ENCODE measurements around the gene KCNH6.

The KCNH6 gene

GRCh38 chr17:63488851-63489250 lies 34.3 kb upstream of the KCNH6 start:
- no peaks in the 10 kb centered on the region for H3K4me1 ChIP-seq (ENCODE audit: control insufficient read depth in 2 of 2, insufficient read depth in 2 of 2, low read length in 2 of 2)

GRCh38 chr17:63489291-63489690 lies 33.9 kb upstream of the KCNH6 start:
- no peak overlapping the region for H3K4me3 ChIP-seq (ENCODE audit: low read length in 2 of 2)
- H3K36me3 ChIP-seq (ENCODE audit: control insufficient read depth in 2 of 2, insufficient read depth in 2 of 2, low read length in 2 of 2) = peaks cover 0 to 21% of the 10 kb centered on the region in 2 donors
- no peaks in the 10 kb centered on the region for H3K9me3 ChIP-seq (ENCODE audit: control insufficient read depth in 2 of 2, low read length in 2 of 2)
- no peaks in the 10 kb centered on the region for H3K4me1 ChIP-seq (ENCODE audit: control insufficient read depth in 2 of 2, insufficient read depth in 2 of 2, low read length in 2 of 2)
- H3K9ac ChIP-seq (ENCODE audit: low read depth in 1 of 2, low read length in 2 of 2) = no peak overlapping the region
- H3K27ac ChIP-seq (ENCODE audit: low read depth in 2 of 2, low read length in 2 of 2) = no peak overlapping the region
- no peaks in the 10 kb centered on the region for H3K27me3 ChIP-seq (ENCODE audit: control insufficient read depth in 2 of 2, insufficient read depth in 2 of 2, low read length in 2 of 2)

More at GRCh38 chr17:63488851-63489250, 34.3 kb upstream of the KCNH6 start:
- no peak overlapping the region for H3K27ac ChIP-seq (ENCODE audit: low read depth in 2 of 2, low read length in 2 of 2)
- H3K4me3 ChIP-seq (ENCODE audit: low read length in 2 of 2) = no peak overlapping the region
- no peak overlapping the region for H3K9ac ChIP-seq (ENCODE audit: low read depth in 1 of 2, low read length in 2 of 2)
- no peaks in the 10 kb centered on the region for H3K9me3 ChIP-seq (ENCODE audit: control insufficient read depth in 2 of 2, low read length in 2 of 2)
- H3K27me3 ChIP-seq (ENCODE audit: control insufficient read depth in 2 of 2, insufficient read depth in 2 of 2, low read length in 2 of 2) = no peaks in the 10 kb centered on the region
- peaks cover 0 to 21% of the 10 kb centered on the region in 2 donors for H3K36me3 ChIP-seq (ENCODE audit: control insufficient read depth in 2 of 2, insufficient read depth in 2 of 2, low read length in 2 of 2)

GRCh38 chr17:63490329-63490728 lies 32.8 kb upstream of the KCNH6 start:
- Histone ChIP-seq H3K9ac (ENCODE audit: low read depth in 1 of 2, low read length in 2 of 2) (no peak overlapping the region), H3K4me3 (ENCODE audit: low read length in 2 of 2) (no peak overlapping the region), H3K4me1 (ENCODE audit: control insufficient read depth in 2 of 2, insufficient read depth in 2 of 2, low read length in 2 of 2) (no peaks in the 10 kb centered on the region), H3K27me3 (ENCODE audit: control insufficient read depth in 2 of 2, insufficient read depth in 2 of 2, low read length in 2 of 2) (no peaks in the 10 kb centered on the region), H3K27ac (ENCODE audit: low read depth in 2 of 2, low read length in 2 of 2) (no peak overlapping the region), H3K36me3 (ENCODE audit: control insufficient read depth in 2 of 2, insufficient read depth in 2 of 2, low read length in 2 of 2) (peaks cover 0 to 19% of the 10 kb centered on the region in 2 donors), H3K9me3 (ENCODE audit: control insufficient read depth in 2 of 2, low read length in 2 of 2) (no peaks in the 10 kb centered on the region)

GRCh38 chr17:63490858-63491400 lies 32.2 kb upstream of the KCNH6 start:
- H3K36me3 ChIP-seq (ENCODE audit: control insufficient read depth in 2 of 2, insufficient read depth in 2 of 2, low read length in 2 of 2) = peaks cover 0 to 19% of the 10 kb centered on the region in 2 donors
- no peak overlapping the region for H3K27ac ChIP-seq (ENCODE audit: low read depth in 2 of 2, low read length in 2 of 2)
- H3K9me3 ChIP-seq (ENCODE audit: control insufficient read depth in 2 of 2, low read length in 2 of 2) = no peaks in the 10 kb centered on the region
- no peaks in the 10 kb centered on the region for H3K27me3 ChIP-seq (ENCODE audit: control insufficient read depth in 2 of 2, insufficient read depth in 2 of 2, low read length in 2 of 2)
- H3K4me1 ChIP-seq (ENCODE audit: control insufficient read depth in 2 of 2, insufficient read depth in 2 of 2, low read length in 2 of 2) = no peaks in the 10 kb centered on the region
- H3K4me3 ChIP-seq (ENCODE audit: low read length in 2 of 2) = no peak overlapping the region
- no peak overlapping the region for H3K9ac ChIP-seq (ENCODE audit: low read depth in 1 of 2, low read length in 2 of 2)

- no peaks in the 10 kb centered on the region for H3K9me3 ChIP-seq (ENCODE audit: control insufficient read depth in 2 of 2, low read length in 2 of 2)
- no peak overlapping the region for H3K9ac ChIP-seq (ENCODE audit: low read depth in 1 of 2, low read length in 2 of 2)
- no peaks in the 10 kb centered on the region for H3K4me1 ChIP-seq (ENCODE audit: control insufficient read depth in 2 of 2, insufficient read depth in 2 of 2, low read length in 2 of 2)
- H3K27ac ChIP-seq (ENCODE audit: low read depth in 2 of 2, low read length in 2 of 2) = no peak overlapping the region
- H3K4me3 ChIP-seq (ENCODE audit: low read length in 2 of 2) = no peak overlapping the region
- peaks cover 0 to 19% of the 10 kb centered on the region in 2 donors for H3K36me3 ChIP-seq (ENCODE audit: control insufficient read depth in 2 of 2, insufficient read depth in 2 of 2, low read length in 2 of 2)
- H3K27me3 ChIP-seq (ENCODE audit: control insufficient read depth in 2 of 2, insufficient read depth in 2 of 2, low read length in 2 of 2) = no peaks in the 10 kb centered on the region
Observed at GRCh38 chr17:63491413-63491812, 31.7 kb upstream of the KCNH6 start.

- Histone ChIP-seq H3K9me3 (ENCODE audit: control insufficient read depth in 2 of 2, low read length in 2 of 2) (no peaks in the 10 kb centered on the region), H3K27ac (ENCODE audit: low read depth in 2 of 2, low read length in 2 of 2) (no peak overlapping the region), H3K4me3 (ENCODE audit: low read length in 2 of 2) (no peak overlapping the region), H3K36me3 (ENCODE audit: control insufficient read depth in 2 of 2, insufficient read depth in 2 of 2, low read length in 2 of 2) (peaks cover 0 to 19% of the 10 kb centered on the region in 2 donors), H3K4me1 (ENCODE audit: control insufficient read depth in 2 of 2, insufficient read depth in 2 of 2, low read length in 2 of 2) (no peaks in the 10 kb centered on the region), H3K27me3 (ENCODE audit: control insufficient read depth in 2 of 2, insufficient read depth in 2 of 2, low read length in 2 of 2) (no peaks in the 10 kb centered on the region), H3K9ac (ENCODE audit: low read depth in 1 of 2, low read length in 2 of 2) (no peak overlapping the region)
Observed at GRCh38 chr17:63491977-63492618, 31.1 kb upstream of the KCNH6 start.

- H3K9me3 ChIP-seq (ENCODE audit: control insufficient read depth in 2 of 2, low read length in 2 of 2) = no peaks in the 10 kb centered on the region
- H3K36me3 ChIP-seq (ENCODE audit: control insufficient read depth in 2 of 2, insufficient read depth in 2 of 2, low read length in 2 of 2) = peaks cover 0 to 19% of the 10 kb centered on the region in 2 donors
- no peak overlapping the region for H3K9ac ChIP-seq (ENCODE audit: low read depth in 1 of 2, low read length in 2 of 2)
- no peak overlapping the region for H3K4me3 ChIP-seq (ENCODE audit: low read length in 2 of 2)
- no peak overlapping the region for H3K27ac ChIP-seq (ENCODE audit: low read depth in 2 of 2, low read length in 2 of 2)
- H3K27me3 ChIP-seq (ENCODE audit: control insufficient read depth in 2 of 2, insufficient read depth in 2 of 2, low read length in 2 of 2) = no peaks in the 10 kb centered on the region
- no peaks in the 10 kb centered on the region for H3K4me1 ChIP-seq (ENCODE audit: control insufficient read depth in 2 of 2, insufficient read depth in 2 of 2, low read length in 2 of 2)
Observed at GRCh38 chr17:63492940-63493339, 30.2 kb upstream of the KCNH6 start.

- Histone ChIP-seq H3K4me1 (ENCODE audit: control insufficient read depth in 2 of 2, insufficient read depth in 2 of 2, low read length in 2 of 2) (no peaks in the 10 kb centered on the region), H3K27ac (ENCODE audit: low read depth in 2 of 2, low read length in 2 of 2) (no peak overlapping the region), H3K9ac (ENCODE audit: low read depth in 1 of 2, low read length in 2 of 2) (no peak overlapping the region), H3K9me3 (ENCODE audit: control insufficient read depth in 2 of 2, low read length in 2 of 2) (no peaks in the 10 kb centered on the region), H3K4me3 (ENCODE audit: low read length in 2 of 2) (no peak overlapping the region), H3K27me3 (ENCODE audit: control insufficient read depth in 2 of 2, insufficient read depth in 2 of 2, low read length in 2 of 2) (no peaks in the 10 kb centered on the region), H3K36me3 (ENCODE audit: control insufficient read depth in 2 of 2, insufficient read depth in 2 of 2, low read length in 2 of 2) (peaks cover 0 to 19% of the 10 kb centered on the region in 2 donors)
Observed at GRCh38 chr17:63493411-63493810, 29.7 kb upstream of the KCNH6 start.

- H3K9ac ChIP-seq (ENCODE audit: low read depth in 1 of 2, low read length in 2 of 2) = no peak overlapping the region
- no peaks in the 10 kb centered on the region for H3K4me1 ChIP-seq (ENCODE audit: control insufficient read depth in 2 of 2, insufficient read depth in 2 of 2, low read length in 2 of 2)
- peaks cover 0 to 12% of the 10 kb centered on the region in 2 donors for H3K36me3 ChIP-seq (ENCODE audit: control insufficient read depth in 2 of 2, insufficient read depth in 2 of 2, low read length in 2 of 2)
- H3K27ac ChIP-seq (ENCODE audit: low read depth in 2 of 2, low read length in 2 of 2) = no peak overlapping the region
- H3K4me3 ChIP-seq (ENCODE audit: low read length in 2 of 2) = no peak overlapping the region
- H3K9me3 ChIP-seq (ENCODE audit: control insufficient read depth in 2 of 2, low read length in 2 of 2) = no peaks in the 10 kb centered on the region
- no peaks in the 10 kb centered on the region for H3K27me3 ChIP-seq (ENCODE audit: control insufficient read depth in 2 of 2, insufficient read depth in 2 of 2, low read length in 2 of 2)
Observed at GRCh38 chr17:63494300-63494928, 28.7 kb upstream of the KCNH6 start.

GRCh38 chr17:63495491-63495890 lies 27.7 kb upstream of the KCNH6 start:
- Histone ChIP-seq H3K27ac (ENCODE audit: low read depth in 2 of 2, low read length in 2 of 2) (no peak overlapping the region), H3K9ac (ENCODE audit: low read depth in 1 of 2, low read length in 2 of 2) (no peak overlapping the region), H3K36me3 (ENCODE audit: control insufficient read depth in 2 of 2, insufficient read depth in 2 of 2, low read length in 2 of 2) (peaks cover 0 to 12% of the 10 kb centered on the region in 2 donors), H3K9me3 (ENCODE audit: control insufficient read depth in 2 of 2, low read length in 2 of 2) (no peaks in the 10 kb centered on the region), H3K4me3 (ENCODE audit: low read length in 2 of 2) (no peak overlapping the region), H3K4me1 (ENCODE audit: control insufficient read depth in 2 of 2, insufficient read depth in 2 of 2, low read length in 2 of 2) (no peaks in the 10 kb centered on the region), H3K27me3 (ENCODE audit: control insufficient read depth in 2 of 2, insufficient read depth in 2 of 2, low read length in 2 of 2) (no peaks in the 10 kb centered on the region)

Measured in mucosa of rectum (tissue), 2 donors.